GM12874 (cell line): ENCODE results near the gene MAP2K2.

Source experiments
- TF ChIP-seq, protein P1 (sequence below): IDR thresholded peaks from 2 replicates; pipeline ENCODE4 v1.5.1; 2011; ENCODE audit warnings: low read depth, mild to moderate bottlenecking, control low read depth, low read length, moderate library complexity; ENCODE audit not compliant: insufficient read depth

Gene MAP2K2

DNA sequence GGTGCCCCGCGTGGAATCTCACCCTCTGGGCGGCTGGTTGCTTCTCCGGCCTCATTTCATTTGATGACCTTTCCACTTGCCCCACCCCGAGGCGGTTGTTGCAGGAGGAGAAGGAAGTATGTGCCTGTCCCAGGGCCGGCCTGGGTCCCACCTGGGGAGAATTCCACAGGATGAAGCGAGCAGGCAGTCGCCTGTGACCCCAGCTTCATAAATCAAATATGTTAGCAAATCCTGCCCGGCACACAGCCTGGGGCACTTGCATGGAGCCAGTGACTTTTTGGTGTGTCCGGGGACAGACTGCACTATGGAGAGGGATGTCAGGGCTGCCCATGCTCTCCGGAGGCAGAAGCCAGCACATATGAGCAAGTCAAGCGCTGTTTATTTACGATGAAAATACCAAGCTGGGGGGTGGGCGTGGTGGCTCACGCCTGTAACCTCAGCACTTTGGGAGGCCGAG lies 37.5 kb downstream of the MAP2K2 start:
- TF ChIP-seq, protein P1, sequence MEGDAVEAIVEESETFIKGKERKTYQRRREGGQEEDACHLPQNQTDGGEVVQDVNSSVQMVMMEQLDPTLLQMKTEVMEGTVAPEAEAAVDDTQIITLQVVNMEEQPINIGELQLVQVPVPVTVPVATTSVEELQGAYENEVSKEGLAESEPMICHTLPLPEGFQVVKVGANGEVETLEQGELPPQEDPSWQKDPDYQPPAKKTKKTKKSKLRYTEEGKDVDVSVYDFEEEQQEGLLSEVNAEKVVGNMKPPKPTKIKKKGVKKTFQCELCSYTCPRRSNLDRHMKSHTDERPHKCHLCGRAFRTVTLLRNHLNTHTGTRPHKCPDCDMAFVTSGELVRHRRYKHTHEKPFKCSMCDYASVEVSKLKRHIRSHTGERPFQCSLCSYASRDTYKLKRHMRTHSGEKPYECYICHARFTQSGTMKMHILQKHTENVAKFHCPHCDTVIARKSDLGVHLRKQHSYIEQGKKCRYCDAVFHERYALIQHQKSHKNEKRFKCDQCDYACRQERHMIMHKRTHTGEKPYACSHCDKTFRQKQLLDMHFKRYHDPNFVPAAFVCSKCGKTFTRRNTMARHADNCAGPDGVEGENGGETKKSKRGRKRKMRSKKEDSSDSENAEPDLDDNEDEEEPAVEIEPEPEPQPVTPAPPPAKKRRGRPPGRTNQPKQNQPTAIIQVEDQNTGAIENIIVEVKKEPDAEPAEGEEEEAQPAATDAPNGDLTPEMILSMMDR: no peak

DNA sequence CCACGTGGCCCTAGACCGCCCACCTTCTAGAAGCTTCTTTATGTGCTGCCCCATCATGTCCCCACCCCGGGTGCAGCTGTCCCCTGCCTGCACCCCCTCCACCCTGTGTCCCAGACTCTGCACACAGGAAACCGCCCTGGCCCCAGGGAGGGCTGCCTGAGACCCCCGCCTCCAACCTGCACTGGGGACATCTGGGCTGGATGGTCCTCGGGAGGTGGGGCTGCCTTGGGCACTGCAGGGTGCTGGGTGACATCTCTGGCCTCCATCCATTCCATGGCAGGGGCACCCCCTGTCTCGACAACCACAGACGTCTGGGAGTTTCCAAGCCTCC lies 39.4 kb downstream of the MAP2K2 start:
- TF ChIP-seq, protein P1: no peak

DNA sequence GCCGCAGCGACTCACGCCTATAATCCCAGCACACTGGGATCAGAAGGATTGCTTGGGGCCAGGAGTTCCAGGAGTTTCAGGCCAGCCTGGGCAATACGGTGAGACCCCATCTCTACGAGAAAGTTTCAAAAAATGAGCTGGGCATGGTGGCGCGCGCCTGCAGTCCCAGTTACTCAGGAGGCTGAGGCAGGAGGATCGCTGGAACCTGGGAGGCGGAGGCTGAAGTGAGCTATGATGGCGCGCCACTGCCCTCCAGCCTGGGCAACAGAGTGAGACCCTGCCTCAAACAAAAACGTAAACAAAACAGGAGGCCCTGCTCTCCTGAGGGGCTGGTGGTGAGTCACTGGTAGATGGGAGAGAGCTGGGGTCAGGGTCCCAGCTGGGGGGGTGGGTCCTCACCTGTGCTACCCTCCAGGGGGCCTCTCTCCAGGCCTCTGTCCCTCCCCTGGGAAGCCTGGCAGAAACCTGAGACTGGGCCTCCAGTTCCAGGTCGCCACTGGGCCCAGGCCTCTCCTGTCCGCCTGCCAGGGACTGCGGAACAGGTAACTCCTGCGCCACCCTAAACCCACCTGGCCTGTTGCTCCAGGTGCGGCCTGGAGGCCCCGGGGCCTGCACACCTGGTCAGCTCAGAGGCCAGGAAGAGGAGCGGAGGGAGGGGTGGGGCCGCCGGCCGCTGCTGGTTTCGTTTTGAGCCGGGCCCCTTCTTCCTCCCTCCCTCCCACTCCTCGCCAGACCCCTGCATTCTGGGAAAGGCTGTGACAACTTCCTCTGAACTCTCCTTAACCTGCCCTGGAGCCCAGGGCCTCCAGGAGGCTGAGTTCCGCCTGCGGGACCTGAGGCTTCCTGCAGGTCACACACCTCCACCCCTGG lies 40.0 kb downstream of the MAP2K2 start:
- TF ChIP-seq, protein P1: no peak

DNA sequence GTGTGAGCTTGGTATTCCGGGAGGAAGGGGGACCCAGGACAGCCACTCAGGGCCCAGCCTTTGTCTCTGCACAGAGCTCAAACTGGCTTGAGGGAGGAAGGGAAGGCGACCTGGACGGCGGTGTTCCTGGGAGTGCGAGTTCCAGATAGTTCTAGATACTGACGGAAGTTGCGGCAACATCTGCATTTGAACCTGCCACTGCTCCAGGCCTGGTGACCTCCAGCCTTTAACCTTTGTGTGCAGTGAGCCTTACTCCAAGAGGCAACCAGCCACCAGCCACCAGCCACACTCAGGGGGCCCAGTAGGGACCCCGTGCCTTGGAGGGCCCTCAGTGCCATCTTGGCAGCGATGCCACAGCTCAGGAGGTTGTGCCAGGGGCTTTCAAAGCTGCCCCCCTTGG lies 41.8 kb downstream of the MAP2K2 start:
- TF ChIP-seq, protein P1: no peak

DNA sequence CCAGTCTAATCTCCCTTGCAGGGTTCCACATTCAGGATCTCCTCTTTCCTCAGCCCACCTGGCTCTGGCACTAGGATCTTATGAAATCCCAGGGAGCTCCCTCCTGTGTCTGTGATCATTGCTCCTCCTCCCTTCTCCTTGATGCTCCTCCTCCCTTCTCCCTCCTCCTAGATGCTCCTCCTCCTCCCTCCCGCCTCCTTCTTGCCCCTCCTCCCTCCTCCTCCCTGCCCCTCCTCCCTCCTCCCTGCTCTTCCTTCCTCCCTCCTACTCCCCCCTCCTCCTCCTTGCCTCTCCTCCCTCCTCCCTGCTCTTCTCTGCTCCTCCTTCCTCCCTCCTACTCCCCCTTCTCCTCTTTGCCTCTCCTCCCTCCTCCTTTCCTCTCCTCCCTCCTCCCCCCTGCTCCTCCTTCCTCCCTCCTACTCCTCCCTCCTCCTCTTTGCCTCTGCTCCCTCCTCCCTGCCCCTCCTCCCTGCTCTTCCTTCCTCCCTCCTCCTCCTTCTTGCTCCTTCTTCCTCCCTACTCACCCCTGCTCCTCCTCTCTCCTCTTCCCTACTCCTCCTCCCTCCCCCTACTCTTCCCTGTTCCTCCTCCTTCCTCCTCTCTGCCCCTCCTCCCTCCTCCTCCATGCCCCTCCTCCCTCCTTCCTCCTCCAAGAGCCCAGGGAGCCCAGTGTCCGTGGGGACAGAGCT lies 42.3 kb downstream of the MAP2K2 start:
- TF ChIP-seq, protein P1: no peak

DNA sequence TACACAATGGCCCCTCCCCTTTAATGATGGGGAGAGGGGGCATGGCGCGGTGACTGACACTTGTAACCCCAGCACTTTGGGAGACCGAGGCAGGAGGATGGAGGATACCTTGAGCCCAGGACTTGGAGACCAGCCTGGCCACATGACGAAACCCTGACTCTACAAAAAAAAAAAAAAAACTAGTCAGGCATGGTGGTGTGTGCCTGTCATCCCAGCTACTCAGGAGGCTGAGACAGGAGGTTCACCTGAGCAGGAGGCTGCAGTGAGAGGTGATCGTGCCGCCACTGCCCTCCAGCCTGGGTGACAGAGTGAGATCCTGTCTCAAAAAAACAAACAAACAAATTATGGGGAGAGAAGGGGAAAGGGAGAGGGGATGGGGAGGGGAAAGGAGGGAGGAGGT lies 43.4 kb downstream of the MAP2K2 start:
- TF ChIP-seq, protein P1: no peak

DNA sequence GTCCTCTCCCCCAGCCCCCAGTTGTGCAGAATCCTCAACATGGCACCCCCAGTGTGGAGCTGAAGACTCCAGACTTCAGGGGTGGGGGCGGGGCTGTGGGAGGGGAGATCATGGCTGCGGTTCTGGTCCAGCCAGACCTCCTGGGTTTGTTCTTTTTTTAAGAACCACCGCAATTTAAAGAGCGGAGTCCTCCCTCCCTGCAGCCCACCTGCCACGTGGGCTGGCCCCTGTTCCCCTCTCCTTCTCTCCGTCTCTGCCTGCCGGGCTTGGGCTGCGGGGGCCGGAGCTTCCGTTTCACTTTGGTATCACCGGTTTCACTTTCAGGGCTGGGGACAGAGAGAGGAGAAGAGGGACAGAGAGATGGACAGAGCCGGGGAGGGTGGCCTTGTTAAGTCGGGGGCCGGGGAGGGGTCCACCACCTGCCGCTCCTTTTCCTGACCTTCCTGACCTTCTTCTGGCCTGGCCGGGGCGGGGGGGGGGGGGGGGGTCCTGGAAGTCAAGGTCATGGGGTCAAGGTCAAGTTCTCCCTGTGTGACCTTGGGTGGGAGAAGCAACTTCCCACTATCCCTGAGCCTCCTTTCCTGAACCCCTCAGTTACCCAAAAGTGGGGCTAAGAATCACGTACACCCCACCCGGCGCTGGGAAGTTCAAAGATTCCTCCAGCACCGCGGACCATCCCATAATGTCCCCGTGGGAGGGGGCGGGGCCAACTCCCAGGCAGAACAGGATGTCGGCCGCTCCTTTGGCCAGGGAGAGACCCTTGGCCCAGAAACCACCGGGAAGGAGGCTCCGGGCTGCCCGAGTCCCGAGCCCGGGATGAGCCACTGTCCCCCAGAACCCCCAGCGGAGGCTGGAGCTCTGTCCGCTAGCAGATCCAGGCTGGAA lies 45.9 kb downstream of the MAP2K2 start:
- TF ChIP-seq, protein P1: no peak
